H1 (cell line): ENCODE results near the gene ARMC9. TPM values are rescaled to one million over a fixed set of nuclear protein-coding genes. Genes with fewer than 3 reads are reported as not detected.
A peak's percentile ranks its signal among the peaks of the same experiment; 100 is the strongest.

ENCODE experiments used
- CHD1 ChIP-seq: IDR thresholded peaks from 2 replicates; pipeline ENCODE4 v1.6.1; 2012; ENCODE audit warnings: low read depth, low read length, improper control_type of control experiment
- CHD7 ChIP-seq: fragments of 300-600 bp; sonication (generic); IDR thresholded peaks from 2 replicates; pipeline ENCODE4 v1.7.1; 2012; ENCODE audit warnings: low read length, moderate library complexity, mild to moderate bottlenecking, inconsistent platforms; ENCODE audit not compliant: insufficient replicate concordance
- HDAC2 ChIP-seq, 2 experiments: fragments of 300-600 bp in 1 of 2; sonication (generic) in 1 of 2; IDR thresholded peaks; 2 replicates each; pipeline ENCODE4 v1.6.1; 2011 to 2012; ENCODE audit warnings: low read depth in 2 of 2, low read length in 2 of 2, mild to moderate bottlenecking in 2 of 2, moderate library complexity in 2 of 2, borderline replicate concordance in 1 of 2, inconsistent platforms in 1 of 2
- KDM1A ChIP-seq: fragments of 200-600, 300-600 bp; sonication (generic); IDR thresholded peaks from 2 replicates; pipeline ENCODE4 v1.7.1; 2016; ENCODE audit warnings: mild to moderate bottlenecking, low read length, borderline replicate concordance
- NANOG ChIP-seq: IDR thresholded peaks from 2 replicates; pipeline ENCODE4 v1.6.1; 2011; ENCODE audit warnings: low read length, low read depth, mild to moderate bottlenecking, inconsistent platforms; ENCODE audit not compliant: insufficient read depth, poor library complexity, severe bottlenecking
- POLR2A ChIP-seq, 2 experiments: IDR thresholded peaks; 1 replicate in 1 of 2; 2 replicates in 1 of 2; pipeline ENCODE4 v1.6.1; 2011; ENCODE audit warnings: low read depth in 2 of 2, low read length in 2 of 2, mild to moderate bottlenecking in 2 of 2; ENCODE audit errors: control extremely low read depth in 1 of 2
- SP2 ChIP-seq: IDR thresholded peaks from 2 replicates; pipeline ENCODE4 v1.6.1; 2012; ENCODE audit warnings: mild to moderate bottlenecking, low read length, inconsistent platforms
- TAF1 ChIP-seq: IDR thresholded peaks from 2 replicates; pipeline ENCODE4 v1.6.1; 2011; ENCODE audit warnings: mild to moderate bottlenecking, low read depth, low read length
- TBP ChIP-seq: IDR thresholded peaks from 2 replicates; pipeline ENCODE4 v1.6.1; 2011; ENCODE audit warnings: low read depth, low read length, improper control_type of control experiment
- TCF12 ChIP-seq: IDR thresholded peaks from 2 replicates; pipeline ENCODE4 v1.6.1; 2011; ENCODE audit warnings: low read depth, mild to moderate bottlenecking, low read length
- polyA plus RNA-seq, 7 experiments: library from polyadenylated mRNA; depleted of rRNA in 3 of 7; stranded (reverse) in 5 of 7; unstranded in 2 of 7; fragments of >200 nt in 5 of 7; fragments of 200-250 nt in 2 of 7; gene quantifications; 1 replicate in 5 of 7; 2 replicates in 1 of 7; 4 replicates in 1 of 7; pipeline versions ENCODE4 v1.2.1 to v1.2.3, GENCODE V29; 2011 to 2013; ENCODE audit warnings: missing spikeins in 2 of 7, mixed read lengths in 2 of 7
- total RNA-seq: library from RNA; stranded (reverse); fragmentation: NEBNext Ultra II Directional; extraction: Animal tissue kit (Norgen Biotek cat#: 25700); gene quantifications from 2 replicates; pipeline ENCODE4 v1.2.1, GENCODE V29; 2021

The ARMC9 gene
- total and polyA plus RNA-seq, 2 of the 8 experiments (the other 6 are each of a cell fraction or from before 2014, with no cell fraction given): 23.2 to 36.1 TPM

DNA sequence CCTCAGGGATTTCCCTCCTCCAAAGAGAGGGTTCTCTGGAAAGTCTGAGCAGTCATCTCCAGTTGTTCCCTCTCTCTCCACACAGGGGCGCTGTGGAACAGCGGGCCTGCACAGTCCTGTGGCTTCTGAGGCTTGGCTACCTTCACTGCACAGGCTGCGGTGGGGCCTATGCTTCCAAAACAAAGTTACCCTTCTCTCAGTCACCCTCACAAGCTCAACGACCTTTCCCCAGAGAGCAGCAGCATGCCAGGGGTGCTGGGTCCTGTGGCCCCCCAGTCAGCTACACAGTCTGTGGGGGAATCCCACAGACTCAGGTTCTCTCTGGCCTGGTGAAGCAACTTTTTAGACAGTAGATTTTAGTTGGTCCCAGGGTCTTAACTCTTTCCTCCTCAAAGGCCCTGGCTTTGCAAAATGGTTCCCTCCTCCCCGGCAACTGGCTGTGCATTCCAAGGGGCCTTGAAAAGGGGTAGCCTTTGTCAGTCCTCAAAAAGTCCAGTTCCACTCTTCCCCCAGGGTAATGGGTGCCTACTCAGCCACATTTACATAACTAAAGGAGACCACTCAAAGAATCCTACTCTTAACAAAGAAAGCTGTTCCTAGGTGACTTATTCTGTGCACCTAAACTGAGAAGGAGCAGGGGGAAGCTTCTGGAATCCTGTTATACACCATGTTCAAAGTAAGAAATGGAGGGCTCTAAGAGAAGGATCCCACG is 212.0 kb downstream of the ARMC9 start (continued):
- TF ChIP-seq CHD7 (peak; percentile 55), TAF1 (0 out of 2 replicates have a peak, but pooled peaks have one; percentile 52), TCF12 (peak; percentile 70; the same call in 1 of the 2 replicates), KDM1A (peak; percentile 53; the same call in 1 of the 2 replicates), SP2 (no peak), TBP (peak; percentile 42; the same call in 1 of the 2 replicates), POLR2A (IDR thresholded peaks at IDR 0.05; ENCODE audit: control extremely low read depth in 1 of 2, low read depth in 2 of 2, low read length in 2 of 2) (peak in 1 of 2 experiments; percentile 67; a peak in 2 of 3 replicates), CHD1 (no peak), NANOG (peak; percentile 97), HDAC2 (IDR thresholded peaks at IDR 0.05; ENCODE audit: borderline replicate concordance in 1 of 2, low read depth in 2 of 2, low read length in 2 of 2) (peak; percentile 66 to 88; a peak in 2 of 4 replicates)
